ENCODE measurements around the gene PPP1R13L.
"Not testable (repeated sequence)": the region's sequence is repeated elsewhere in the genome, so short reads cannot be mapped to it uniquely, and the experiment has no call there.

Gene PPP1R13L

GRCh38 chr19:45440873-45441654 lies 36.2 kb upstream of the PPP1R13L start:
- peak overlapping the region; percentile 79 for H3K4me3 Mint-ChIP-seq
- peaks cover 44% of the 10 kb centered on the region for H3K4me1 Mint-ChIP-seq
- no peaks in the 10 kb centered on the region for H3K9me3 Mint-ChIP-seq
- no peak for ATAC-seq
- H3K27ac Mint-ChIP-seq = peak overlapping the region; percentile 62
- no peaks in the 10 kb centered on the region for H3K36me3 Mint-ChIP-seq
- no peaks in the 10 kb centered on the region for H3K27me3 Mint-ChIP-seq

- no peaks in the 10 kb centered on the region for H3K36me3 Mint-ChIP-seq
- ATAC-seq = no peak
- H3K4me3 Mint-ChIP-seq = peak overlapping the region; percentile 79
- H3K27me3 Mint-ChIP-seq = no peaks in the 10 kb centered on the region
- peaks cover 37% of the 10 kb centered on the region for H3K4me1 Mint-ChIP-seq
- H3K27ac Mint-ChIP-seq = peak overlapping the region; percentile 62
- H3K9me3 Mint-ChIP-seq = no peaks in the 10 kb centered on the region
Measured at GRCh38 chr19:45440259-45440638, 35.4 kb upstream of the PPP1R13L start.

DNA sequence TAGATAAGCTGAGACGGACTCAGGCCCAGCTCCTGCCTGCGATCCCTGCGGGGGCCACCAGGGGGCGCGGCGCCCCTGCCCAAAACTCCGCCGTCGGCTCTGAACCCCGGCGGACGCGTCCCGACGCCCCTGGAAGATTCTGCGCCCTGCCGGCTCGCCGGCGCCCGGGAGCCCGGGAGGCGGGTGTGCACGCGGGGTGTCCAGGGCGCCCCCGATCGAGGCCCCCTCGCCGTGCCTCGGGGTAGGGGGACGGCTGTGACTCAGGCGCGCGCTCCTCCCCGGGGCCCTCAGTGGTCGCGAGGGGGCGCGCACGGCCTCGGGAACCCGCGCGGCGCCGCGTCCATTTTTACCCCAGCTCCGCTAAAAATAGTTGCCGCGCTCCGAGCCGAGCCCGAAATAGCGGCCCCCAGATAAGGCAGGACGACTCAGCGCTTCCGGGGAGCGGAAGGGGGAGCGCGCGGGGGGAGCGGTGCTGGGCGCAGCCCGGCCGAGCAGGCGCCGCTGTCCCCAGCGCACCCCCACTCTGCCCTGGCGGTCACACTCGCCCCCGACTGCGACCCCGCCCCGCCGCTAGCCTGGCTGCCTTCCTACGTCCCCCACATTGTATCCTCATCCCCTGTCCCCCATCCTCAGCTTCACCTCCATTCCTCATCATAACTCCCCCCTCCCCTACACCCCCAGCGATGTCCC lies 34.8 kb upstream of the PPP1R13L start:
- H3K27ac Mint-ChIP-seq = peak overlapping the region; percentile 62

DNA sequence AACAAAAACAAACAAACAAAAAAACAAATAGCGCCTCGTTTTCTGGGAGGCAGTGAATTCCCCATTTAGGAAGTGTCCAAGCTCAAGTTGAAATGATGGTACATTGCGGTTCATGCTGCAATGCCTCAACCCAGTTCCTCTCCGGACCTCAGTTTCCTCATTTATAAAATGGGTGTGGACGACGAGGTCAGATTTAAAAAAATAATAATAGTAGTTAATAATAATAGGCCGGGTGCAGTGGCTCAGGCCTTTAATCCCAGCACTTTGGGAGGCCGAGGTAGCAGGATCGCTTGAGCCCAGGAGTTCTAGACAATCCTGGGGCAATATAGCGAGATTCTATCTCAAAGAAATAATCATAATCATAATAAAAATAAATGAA lies 34.3 kb upstream of the PPP1R13L start:
- H3K4me3 Mint-ChIP-seq = peak overlapping the region; percentile 79
- H3K9me3 Mint-ChIP-seq = no peaks in the 10 kb centered on the region
- no peaks in the 10 kb centered on the region for H3K36me3 Mint-ChIP-seq
- no peaks in the 10 kb centered on the region for H3K27me3 Mint-ChIP-seq
- no peak for ATAC-seq
- peak overlapping the region; percentile 62 for H3K27ac Mint-ChIP-seq
- peaks cover 26% of the 10 kb centered on the region for H3K4me1 Mint-ChIP-seq

More for the DNA sequence above, 34.8 kb upstream of the PPP1R13L start:
- Mint-ChIP-seq H3K9me3 (no peaks in the 10 kb centered on the region), H3K4me1 (peaks cover 32% of the 10 kb centered on the region), H3K4me3 (peak overlapping the region; percentile 79), H3K27me3 (no peaks in the 10 kb centered on the region), H3K36me3 (no peaks in the 10 kb centered on the region)
- ATAC-seq = peak; percentile 82

- H3K27ac Mint-ChIP-seq = no peak overlapping the region
- ATAC-seq = no peak
- no peaks in the 10 kb centered on the region for H3K9me3 Mint-ChIP-seq
- no peaks in the 10 kb centered on the region for H3K27me3 Mint-ChIP-seq
- H3K36me3 Mint-ChIP-seq = no peaks in the 10 kb centered on the region
- H3K4me3 Mint-ChIP-seq = no peak overlapping the region
- peaks cover 8% of the 10 kb centered on the region for H3K4me1 Mint-ChIP-seq
Measured at GRCh38 chr19:45437328-45437727, 32.5 kb upstream of the PPP1R13L start.

DNA sequence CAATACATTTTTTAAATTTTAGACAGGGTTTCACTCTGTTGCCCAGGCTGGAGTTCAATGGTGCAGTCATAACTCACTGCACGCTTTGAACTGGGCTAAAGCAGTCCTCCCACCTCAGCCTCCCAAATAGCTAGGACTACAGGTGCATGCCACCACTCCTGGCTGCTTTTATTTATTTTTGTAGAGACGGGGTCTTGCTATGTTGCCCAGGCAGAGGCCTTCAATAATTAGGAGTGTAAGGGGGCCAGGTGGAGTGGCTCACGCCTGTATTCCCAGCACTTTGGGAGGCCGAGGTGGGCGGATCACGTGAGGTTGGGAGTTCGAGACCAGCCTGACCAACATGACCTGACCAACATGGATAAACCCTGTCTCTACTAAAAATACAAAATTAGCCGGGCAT lies 27.7 kb upstream of the PPP1R13L start:
- not testable (repeated sequence) for H3K27me3 Mint-ChIP-seq, H3K4me3 Mint-ChIP-seq, ATAC-seq, H3K36me3 Mint-ChIP-seq, H3K9me3 Mint-ChIP-seq, H3K27ac Mint-ChIP-seq
- H3K4me1 Mint-ChIP-seq = peaks cover 12% of the 10 kb centered on the region

GRCh38 chr19:45431008-45431407 lies 26.1 kb upstream of the PPP1R13L start:
- not testable (repeated sequence) for ATAC-seq

DNA sequence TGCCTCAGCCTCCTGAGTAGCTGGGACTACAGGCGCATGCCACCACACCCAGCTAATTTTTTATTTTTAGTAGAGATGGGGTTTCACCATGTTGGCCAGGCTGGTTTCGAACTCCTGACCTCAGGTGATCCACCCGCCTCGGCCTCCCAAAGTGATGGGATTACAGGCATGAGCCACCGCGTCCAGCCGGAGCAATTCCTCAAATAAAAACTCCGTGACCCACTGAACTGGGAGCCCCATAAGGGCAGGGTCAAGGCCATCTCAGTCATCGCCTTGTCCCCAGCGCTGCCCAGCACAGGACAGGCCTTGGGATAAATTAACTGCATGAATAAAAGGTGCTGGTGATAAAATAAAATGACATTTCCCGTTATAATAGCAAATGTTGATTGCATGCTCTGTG lies 25.0 kb upstream of the PPP1R13L start:
- ATAC-seq, H3K9me3 Mint-ChIP-seq, H3K36me3 Mint-ChIP-seq, H3K4me3 Mint-ChIP-seq, H3K27ac Mint-ChIP-seq, H3K27me3 Mint-ChIP-seq: not testable (repeated sequence)
- peaks cover 21% of the 10 kb centered on the region for H3K4me1 Mint-ChIP-seq

More at GRCh38 chr19:45431008-45431407, 26.1 kb upstream of the PPP1R13L start:
- not testable (repeated sequence) for H3K36me3 Mint-ChIP-seq, H3K27me3 Mint-ChIP-seq, H3K4me3 Mint-ChIP-seq, H3K27ac Mint-ChIP-seq, H3K9me3 Mint-ChIP-seq
- peaks cover 21% of the 10 kb centered on the region for H3K4me1 Mint-ChIP-seq

DNA sequence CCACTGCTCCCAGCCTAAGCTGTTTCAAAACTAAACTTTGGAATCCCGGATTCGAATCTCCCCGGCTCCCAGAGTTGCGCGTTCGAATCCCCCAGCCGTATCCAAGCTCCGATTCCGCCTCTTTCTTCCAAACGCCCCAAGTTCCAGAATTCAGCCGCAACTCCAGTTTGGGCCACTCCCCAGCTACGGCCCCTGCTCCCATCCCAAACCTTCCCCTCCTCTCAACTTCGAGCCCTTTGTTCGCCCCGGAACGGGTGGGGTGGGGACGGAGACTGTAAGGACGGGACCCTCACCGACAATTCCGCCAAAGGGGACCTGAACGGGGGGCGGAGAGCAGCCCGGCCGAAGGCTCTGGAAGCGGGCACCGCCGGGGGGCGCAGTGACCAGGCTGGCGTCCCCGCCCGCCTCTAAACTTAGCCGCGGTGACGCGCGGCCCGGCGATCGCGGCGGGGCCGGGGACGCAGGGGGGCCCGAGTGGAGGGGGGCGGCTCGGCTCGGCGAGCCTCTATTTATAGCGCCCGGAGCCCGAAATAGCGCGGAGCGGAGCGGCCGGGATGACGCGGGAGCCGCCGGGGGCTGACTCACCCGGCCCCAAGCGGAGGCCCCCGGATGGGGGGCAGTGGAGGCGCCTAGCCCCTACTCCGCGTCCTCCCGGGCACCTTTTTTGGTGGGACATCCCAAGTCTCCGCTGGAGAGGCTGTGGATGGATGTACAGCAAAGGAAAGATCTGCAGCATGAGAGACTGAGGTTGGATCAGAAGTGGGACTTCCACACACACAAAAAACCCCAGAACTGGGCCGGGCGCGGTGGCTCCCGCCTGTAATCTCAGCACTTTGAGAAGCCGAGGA lies 23.7 kb upstream of the PPP1R13L start:
- Mint-ChIP-seq H3K27me3 (no peaks in the 10 kb centered on the region), H3K4me3 (peak overlapping the region; percentile 83), H3K27ac (peak overlapping the region; percentile 72), H3K9me3 (no peaks in the 10 kb centered on the region), H3K4me1 (peaks cover 32% of the 10 kb centered on the region), H3K36me3 (no peaks in the 10 kb centered on the region)
- no peak for ATAC-seq

- peaks cover 71% of the 10 kb centered on the region for H3K4me1 Mint-ChIP-seq
- no peaks in the 10 kb centered on the region for H3K27me3 Mint-ChIP-seq
- H3K9me3 Mint-ChIP-seq = no peaks in the 10 kb centered on the region
- H3K4me3 Mint-ChIP-seq = peak overlapping the region; percentile 95
- no peak for ATAC-seq
- peak overlapping the region; percentile 97 for H3K27ac Mint-ChIP-seq
- peaks cover 23% of the 10 kb centered on the region for H3K36me3 Mint-ChIP-seq
Measured at GRCh38 chr19:45424191-45425058, 19.6 kb upstream of the PPP1R13L start.

GRCh38 chr19:45423589-45424190 lies 18.8 kb upstream of the PPP1R13L start, which contains the start of gene ERCC1:
Gene ERCC1, minus strand, starts transcription at chr19:45423917. Its CDS starts 543 bp downstream, at chr19:45423374.
- ATAC-seq = peak; percentile 90
- Mint-ChIP-seq H3K27me3 (no peaks in the 10 kb centered on the region), H3K36me3 (peaks cover 23% of the 10 kb centered on the region), H3K4me3 (peak within 1 kb of the TSS; percentile 95), H3K4me1 (peaks cover 78% of the 10 kb centered on the region), H3K27ac (peak within 1 kb of the TSS; percentile 97), H3K9me3 (no peaks in the 10 kb centered on the region)

DNA sequence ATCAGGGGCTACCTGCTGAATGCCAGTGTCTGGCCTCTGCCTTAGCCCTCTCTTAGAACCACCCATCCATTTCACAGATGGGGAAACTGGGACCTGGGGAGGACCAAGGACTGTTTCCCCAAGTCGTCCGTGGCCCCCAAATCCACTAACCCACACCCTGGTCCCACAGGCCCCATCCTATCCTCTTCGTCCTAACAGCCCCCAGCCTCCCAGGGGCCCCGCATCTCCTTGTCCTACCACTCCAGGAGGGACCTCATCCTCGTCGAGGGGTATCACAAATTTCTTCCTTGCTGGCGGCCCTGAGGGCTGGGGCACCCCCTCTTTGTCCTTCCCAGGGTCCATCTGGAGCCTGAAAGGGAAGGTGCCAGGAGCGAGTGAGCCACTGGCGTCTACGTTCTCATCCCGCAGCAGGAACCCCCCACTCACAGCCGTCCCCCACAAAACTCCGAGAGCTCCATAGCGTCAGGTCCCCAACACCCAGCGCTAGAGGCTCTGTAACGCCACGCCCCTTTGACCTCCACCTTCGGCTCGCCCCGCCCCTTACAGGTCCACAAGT lies 18.2 kb upstream of the PPP1R13L start:
- Mint-ChIP-seq H3K4me1 (peaks cover 78% of the 10 kb centered on the region), H3K27ac (peak overlapping the region; percentile 97), H3K27me3 (no peaks in the 10 kb centered on the region), H3K4me3 (peak overlapping the region; percentile 95), H3K9me3 (no peaks in the 10 kb centered on the region), H3K36me3 (peaks cover 27% of the 10 kb centered on the region)
- ATAC-seq = no peak

DNA sequence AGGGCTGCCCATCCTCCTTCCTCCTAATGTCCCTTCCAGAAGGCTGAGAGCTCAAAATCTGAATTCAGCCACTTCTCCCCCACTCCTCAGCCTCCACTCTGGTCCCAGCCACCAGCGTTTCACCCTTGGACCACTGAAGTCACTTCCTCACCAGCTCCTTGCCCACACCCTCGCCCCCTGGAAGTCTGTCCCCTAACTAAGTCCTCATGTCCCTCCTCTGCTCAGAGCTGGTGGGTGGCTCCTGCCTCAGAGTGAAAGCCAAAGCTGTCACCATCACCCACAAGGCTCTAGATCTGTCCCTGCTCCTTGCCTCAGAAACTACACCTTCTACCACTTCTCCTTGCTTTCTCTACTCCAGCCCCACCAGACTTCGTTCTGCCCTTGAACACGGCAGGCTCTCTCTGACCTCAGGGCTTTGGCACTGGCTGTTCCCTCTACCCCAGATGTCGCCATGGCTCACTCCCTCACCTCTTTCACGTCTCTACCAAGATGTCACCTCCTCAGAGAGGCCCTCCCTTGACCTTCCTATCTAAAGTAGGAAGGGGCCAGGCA lies 17.2 kb upstream of the PPP1R13L start:
- Mint-ChIP-seq H3K9me3 (no peaks in the 10 kb centered on the region), H3K4me3 (no peak overlapping the region), H3K27me3 (no peaks in the 10 kb centered on the region), H3K36me3 (peaks cover 35% of the 10 kb centered on the region), H3K4me1 (peaks cover 73% of the 10 kb centered on the region), H3K27ac (peak overlapping the region; percentile 97)
- no peak for ATAC-seq

DNA sequence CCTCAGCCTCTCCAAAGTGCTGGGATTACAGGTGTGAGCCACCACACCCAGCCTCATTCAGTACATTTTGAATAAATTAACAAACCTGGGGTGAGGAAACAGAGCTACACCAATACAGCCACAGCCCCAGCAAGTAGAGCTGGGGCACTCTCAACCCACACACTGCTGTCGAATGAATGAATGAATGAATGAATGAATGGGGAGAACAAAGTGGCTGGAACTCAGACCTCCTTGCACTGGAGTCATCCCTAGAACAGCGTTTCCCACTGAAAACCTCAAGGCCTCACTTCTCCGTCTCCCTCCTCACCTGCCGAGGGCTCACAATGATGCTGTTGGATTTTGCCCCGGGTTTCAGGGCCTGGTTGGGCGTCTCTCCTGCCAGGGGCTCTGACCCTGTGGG lies 16.0 kb upstream of the PPP1R13L start:
- no peak for ATAC-seq
- no peak overlapping the region for H3K4me3 Mint-ChIP-seq
- peaks cover 70% of the 10 kb centered on the region for H3K4me1 Mint-ChIP-seq
- H3K36me3 Mint-ChIP-seq = peaks cover 42% of the 10 kb centered on the region
- no peaks in the 10 kb centered on the region for H3K27me3 Mint-ChIP-seq
- H3K9me3 Mint-ChIP-seq = no peaks in the 10 kb centered on the region
- peak overlapping the region; percentile 88 for H3K27ac Mint-ChIP-seq
